AG04450 (cell line): ENCODE data around the gene SMYD4. TPM values are rescaled to one million over a fixed set of nuclear protein-coding genes. Genes with fewer than 3 reads are reported as not detected.

Experiments
- CTCF ChIA-PET: fragments of 300-600, 350-600 bp; formaldehyde crosslinking; extraction: SDS; loops from one replicate; lab custom pipeline; 2022; ENCODE audit warnings: antibody characterized with exemption, inconsistent platforms; lab: Charles Lee
- POLR2A ChIA-PET: fragments of 350-600 bp; formaldehyde crosslinking; extraction: SDS; loops from one replicate; lab custom pipeline; 2021; ENCODE audit warnings: antibody characterized with exemption, inconsistent platforms; lab: Yijun Ruan, JAX
- DNase-seq: peaks from one replicate; pipeline ENCODE4 v3.0.0-alpha.2; 2011; ENCODE audit warnings: low read depth, low spot score
- H3K27ac ChIP-seq: one replicate; pipeline ENCODE4 v1.5.1; 2012; ENCODE audit warnings: low read depth, low read length, control low read depth
- H3K27me3 ChIP-seq: one replicate; pipeline ENCODE4 v1.6.0; 2012; ENCODE audit warnings: low read length; ENCODE audit not compliant: control insufficient read depth, insufficient read depth
- H3K4me3 ChIP-seq: 2 replicates; pipeline ENCODE4 v1.5.1; 2011; ENCODE audit warnings: mild to moderate bottlenecking, low read depth, low read length, control low read depth
- H3K9me3 ChIP-seq: 2 replicates; pipeline ENCODE4 v1.5.1; 2012; ENCODE audit warnings: low read length; ENCODE audit not compliant: control insufficient read depth, insufficient read depth
- CTCF ChIP-seq: IDR thresholded peaks from 2 replicates; pipeline ENCODE4 v1.5.1; 2011; ENCODE audit warnings: low read depth, low read length, control low read depth, inconsistent platforms
- polyA plus RNA-seq: library from polyadenylated mRNA; depleted of rRNA; stranded (reverse); fragments of >200 nt; gene quantifications from 2 replicates; pipeline ENCODE4 v1.2.3, GENCODE V29; 2011

The SMYD4 gene
- polyA plus RNA-seq, 1 experiment = 5.7 TPM

GRCh38 chr17:1797323-1797722 lies 32.4 kb downstream of the SMYD4 start:
- CTCF ChIA-PET = interaction anchor here (0.9 to 1.8 kb wide), 2 partner anchors 13 to 76 kb away, joined by 3 to 6 read pairs; no protein-coding TSS in a partner anchor
- H3K27ac ChIP-seq = no peak overlapping the region
- no peak for TF ChIP-seq CTCF
- no peaks in the 10 kb centered on the region; the same call in 1 of the 2 replicates for H3K9me3 ChIP-seq
- H3K27me3 ChIP-seq = no peaks in the 10 kb centered on the region
- H3K4me3 ChIP-seq = no peak overlapping the region
- DNase-seq = no peak
- POLR2A ChIA-PET = interaction anchor here (1.0 kb wide), 1 partner anchor 83 kb away, joined by 3 read pairs; no protein-coding TSS in a partner anchor

- H3K4me3 ChIP-seq = no peak overlapping the region
- H3K9me3 ChIP-seq = no peaks in the 10 kb centered on the region; the same call in 1 of the 2 replicates
- CTCF ChIA-PET = interaction anchor here (1.8 kb wide), 1 partner anchor 76 kb away, joined by 6 read pairs; no protein-coding TSS in a partner anchor
- no peak overlapping the region for H3K27ac ChIP-seq
- no peak for DNase-seq
- POLR2A ChIA-PET = interaction anchor here (1.0 kb wide), 1 partner anchor 82 kb away, joined by 3 read pairs; no protein-coding TSS in a partner anchor
- TF ChIP-seq CTCF = no peak
- H3K27me3 ChIP-seq = no peaks in the 10 kb centered on the region
Observed at GRCh38 chr17:1796800-1797199, 32.9 kb downstream of the SMYD4 start.

- no peak for TF ChIP-seq CTCF
- ChIA-PET CTCF (no interaction called here), POLR2A (no interaction called here)
- Histone ChIP-seq H3K9me3 (no peaks in the 10 kb centered on the region; the same call in 1 of the 2 replicates), H3K27ac (peak overlapping the region; percentile 3), H3K27me3 (no peaks in the 10 kb centered on the region), H3K4me3 (no peak overlapping the region)
- no peak for DNase-seq
Observed at GRCh38 chr17:1793447-1793806, 36.3 kb downstream of the SMYD4 start.

- H3K27ac ChIP-seq = peak overlapping the region; percentile 3
- CTCF ChIA-PET = interaction anchor here (0.7 kb wide), 1 partner anchor 9 kb away, joined by 3 read pairs; no protein-coding TSS in a partner anchor
- TF ChIP-seq CTCF = no peak
- POLR2A ChIA-PET = no interaction called here
- no peaks in the 10 kb centered on the region; the same call in 1 of the 2 replicates for H3K9me3 ChIP-seq
- H3K27me3 ChIP-seq = no peaks in the 10 kb centered on the region
- no peak for DNase-seq
- H3K4me3 ChIP-seq = no peak overlapping the region
Observed at GRCh38 chr17:1792495-1793446, 36.9 kb downstream of the SMYD4 start.

- Histone ChIP-seq H3K4me3 (no peak overlapping the region), H3K9me3 (no peaks in the 10 kb centered on the region; the same call in 1 of the 2 replicates), H3K27me3 (no peaks in the 10 kb centered on the region), H3K27ac (no peak overlapping the region)
- TF ChIP-seq CTCF = no peak
- ChIA-PET POLR2A (no interaction called here), CTCF (interaction anchor here (1.1 kb wide), 1 partner anchor 69 kb away, joined by 4 read pairs; no protein-coding TSS in a partner anchor)
- DNase-seq = no peak
Observed at GRCh38 chr17:1789936-1790335, 39.8 kb downstream of the SMYD4 start.
